ENCODE results near the gene LDLRAP1. TPM values are rescaled to one million over a fixed set of nuclear protein-coding genes. Genes with fewer than 3 reads are reported as not detected.
A peak's percentile ranks its signal among the peaks of the same experiment; 100 is the strongest.

LDLRAP1 gene
- total RNA-seq, 1 donor from 2014 or later: 4.6 TPM

DNA sequence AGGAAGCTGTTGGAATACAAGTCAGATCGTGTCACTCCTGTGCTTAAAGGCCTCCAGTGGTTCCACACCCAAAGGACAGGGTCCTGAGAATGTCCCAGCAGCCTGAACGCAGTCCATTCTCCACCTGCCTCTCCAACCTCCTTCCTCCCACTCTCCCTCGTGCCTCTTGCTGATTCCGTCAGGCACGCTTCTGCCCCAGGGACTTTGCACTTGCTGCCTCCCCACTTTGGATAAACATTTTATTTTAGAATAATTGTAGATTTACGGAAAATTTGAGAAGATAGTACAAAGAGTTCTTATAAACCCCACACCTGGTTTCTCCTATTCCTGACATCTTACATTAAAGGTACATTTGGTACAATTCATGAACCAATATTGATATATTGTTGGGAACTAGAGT lies 28.4 kb upstream of the LDLRAP1 start:
- Mint-ChIP-seq H3K27ac (no peak overlapping the region), H3K4me3 (no peak overlapping the region), H3K4me1 (ENCODE audit: low read depth) (no peaks in the 10 kb centered on the region), H3K36me3 (ENCODE audit: low read depth) (no peaks in the 10 kb centered on the region), H3K9me3 (no peaks in the 10 kb centered on the region), H3K27me3 (ENCODE audit: insufficient read depth) (peaks cover 5% of the 10 kb centered on the region)
- intact Hi-C loops (cut with micrococcal nuclease): no loop called here
- DNase-seq (ENCODE audit: low spot score): no peak

DNA sequence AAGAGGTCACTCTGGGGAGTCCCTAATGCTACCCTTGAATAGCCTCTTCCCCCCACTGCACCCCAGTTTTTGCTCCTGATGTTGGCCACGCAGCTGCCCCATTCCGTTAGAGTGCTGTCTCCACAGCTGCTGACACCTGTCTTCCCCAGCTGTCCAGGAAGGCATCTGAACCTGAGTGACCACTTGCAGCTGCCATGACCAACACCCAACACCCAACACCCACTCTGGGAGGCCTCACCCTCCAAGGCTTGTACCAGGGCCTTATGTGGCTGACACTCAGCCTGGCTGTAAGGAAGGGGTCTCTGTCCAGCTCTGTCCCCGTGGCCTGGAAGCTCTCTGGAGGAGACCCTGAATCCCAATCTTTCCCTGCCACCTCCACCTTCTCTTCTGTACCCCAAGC lies 26.7 kb upstream of the LDLRAP1 start:
- no peaks in the 10 kb centered on the region for H3K9me3 Mint-ChIP-seq
- peaks cover 5% of the 10 kb centered on the region for H3K4me1 Mint-ChIP-seq (ENCODE audit: low read depth)
- intact Hi-C loops (cut with micrococcal nuclease): no loop called here
- H3K36me3 Mint-ChIP-seq (ENCODE audit: low read depth): no peaks in the 10 kb centered on the region
- H3K4me3 Mint-ChIP-seq: no peak overlapping the region
- DNase-seq (ENCODE audit: low spot score): no peak
- no peak overlapping the region for H3K27ac Mint-ChIP-seq
- peaks cover 7% of the 10 kb centered on the region for H3K27me3 Mint-ChIP-seq (ENCODE audit: insufficient read depth)

DNA sequence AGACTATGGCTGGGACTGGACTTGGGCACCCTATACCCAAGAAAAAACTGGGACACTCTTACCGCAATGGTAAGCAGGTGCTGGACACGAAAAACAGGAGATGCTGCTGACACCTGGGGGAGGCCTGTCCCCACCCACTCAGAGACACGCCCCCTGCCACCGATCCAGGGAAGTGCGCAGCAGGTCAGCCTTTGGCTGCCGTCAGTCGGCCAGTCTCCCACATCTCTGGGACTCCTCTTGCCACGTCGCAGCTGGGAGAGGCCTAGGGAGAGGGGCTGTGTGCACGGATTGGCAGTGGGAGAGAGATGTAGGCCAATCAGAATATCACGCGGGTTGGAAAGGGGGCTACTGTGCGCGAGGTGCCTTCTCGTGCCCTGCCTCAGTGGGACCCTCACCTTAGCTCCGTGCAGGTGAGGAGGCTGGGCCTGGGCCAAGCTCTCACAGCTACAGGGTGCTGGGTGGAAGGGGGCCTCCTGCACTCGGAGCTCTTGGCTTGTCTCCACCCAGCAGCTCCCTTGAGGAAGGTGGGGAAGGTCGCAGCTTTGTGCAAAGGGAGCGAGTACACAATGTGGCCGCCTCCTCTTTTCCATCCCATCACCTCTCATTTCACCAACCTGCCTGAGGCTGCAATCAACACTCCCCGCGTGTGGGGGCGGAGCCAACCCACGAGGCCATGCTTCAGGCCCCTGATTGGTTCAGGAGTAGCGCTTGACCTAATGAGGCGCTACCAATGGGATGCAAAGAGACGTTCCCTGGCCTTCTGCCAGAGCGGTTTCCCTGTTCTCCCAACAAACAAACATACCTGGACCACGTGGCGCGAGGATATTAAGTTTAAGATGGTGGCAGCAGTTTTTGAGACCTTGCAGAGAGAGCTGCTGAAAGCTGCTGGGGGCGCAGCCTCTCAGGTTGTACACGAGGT lies 25.7 kb upstream of the LDLRAP1 start:
- intact Hi-C loops (cut with micrococcal nuclease): no loop called here
- DNase-seq (ENCODE audit: low spot score): no peak
- H3K4me1 Mint-ChIP-seq (ENCODE audit: low read depth): peaks cover 5% of the 10 kb centered on the region
- no peaks in the 10 kb centered on the region for H3K36me3 Mint-ChIP-seq (ENCODE audit: low read depth)
- no peak overlapping the region for H3K4me3 Mint-ChIP-seq
- H3K27ac Mint-ChIP-seq: no peak overlapping the region
- no peaks in the 10 kb centered on the region for H3K9me3 Mint-ChIP-seq
- peaks cover 7% of the 10 kb centered on the region for H3K27me3 Mint-ChIP-seq (ENCODE audit: insufficient read depth)

DNA sequence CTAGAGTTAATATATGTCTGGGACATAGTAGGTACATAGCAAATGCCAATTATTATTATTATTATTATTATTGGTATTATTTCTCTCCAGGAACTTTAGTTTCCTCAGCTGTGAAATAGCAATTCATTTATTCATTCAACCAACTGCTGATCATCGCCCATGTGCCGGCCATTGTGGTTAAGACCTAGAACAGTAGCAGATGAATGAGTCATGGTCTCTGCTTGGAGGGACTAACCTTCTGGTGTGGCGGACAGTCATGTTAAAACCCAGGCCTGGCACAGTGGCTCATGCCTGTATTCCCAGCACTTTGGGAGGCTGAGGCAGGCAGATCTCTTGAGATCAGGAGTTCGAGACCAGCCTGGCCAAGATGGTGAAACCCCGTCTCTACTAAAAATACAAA lies 23.8 kb upstream of the LDLRAP1 start:
- H3K36me3 Mint-ChIP-seq (ENCODE audit: low read depth): no peaks in the 10 kb centered on the region
- H3K9me3 Mint-ChIP-seq: no peaks in the 10 kb centered on the region
- intact Hi-C loops (cut with micrococcal nuclease): loop anchor here (1.0 to 5.0 kb wide), 3 partner anchors 117 to 291 kb away; no protein-coding TSS in a partner anchor
- H3K27me3 Mint-ChIP-seq (ENCODE audit: insufficient read depth): peaks cover 3% of the 10 kb centered on the region
- no peak for DNase-seq (ENCODE audit: low spot score)
- H3K4me3 Mint-ChIP-seq: no peak overlapping the region
- H3K4me1 Mint-ChIP-seq (ENCODE audit: low read depth): peaks cover 5% of the 10 kb centered on the region
- H3K27ac Mint-ChIP-seq: no peak overlapping the region

DNA sequence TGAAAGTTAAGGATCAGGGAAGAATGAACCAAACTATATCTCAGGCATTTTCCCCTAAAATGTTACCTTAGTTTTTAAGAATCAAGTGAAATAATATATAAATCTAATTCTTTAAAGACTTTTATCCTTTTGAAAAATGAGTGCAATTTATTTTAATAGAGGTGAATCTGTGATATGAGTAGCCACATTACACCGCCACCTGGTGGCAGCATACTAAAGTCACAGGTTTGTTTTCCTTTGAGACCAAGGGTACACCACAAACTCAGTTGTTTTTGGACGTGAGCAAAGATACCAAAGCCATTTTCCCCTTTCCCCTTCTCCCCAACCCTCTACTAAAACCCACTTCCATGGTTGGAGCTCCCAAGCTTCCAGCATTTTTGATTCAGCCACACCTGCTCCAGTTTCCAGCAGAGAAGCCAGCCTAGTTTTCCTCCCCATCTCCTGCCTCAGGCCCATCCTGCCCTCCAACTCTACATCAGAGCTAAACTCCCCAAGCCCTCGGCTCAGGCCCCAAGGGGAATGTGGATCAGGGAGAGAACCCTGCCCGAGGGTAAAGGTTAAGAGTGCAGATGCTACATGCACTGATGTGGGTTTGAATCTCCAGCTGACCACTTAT lies 22.9 kb upstream of the LDLRAP1 start:
- Mint-ChIP-seq H3K27ac (no peak overlapping the region), H3K36me3 (ENCODE audit: low read depth) (no peaks in the 10 kb centered on the region), H3K4me3 (no peak overlapping the region), H3K4me1 (ENCODE audit: low read depth) (peaks cover 5% of the 10 kb centered on the region), H3K9me3 (peaks cover 5% of the 10 kb centered on the region), H3K27me3 (ENCODE audit: insufficient read depth) (peaks cover 3% of the 10 kb centered on the region)
- peak; percentile 44 for DNase-seq (ENCODE audit: low spot score)
- intact Hi-C loops (cut with micrococcal nuclease): loop anchor here (1.0 to 5.0 kb wide), 3 partner anchors 118 to 290 kb away; no protein-coding TSS in a partner anchor

DNA sequence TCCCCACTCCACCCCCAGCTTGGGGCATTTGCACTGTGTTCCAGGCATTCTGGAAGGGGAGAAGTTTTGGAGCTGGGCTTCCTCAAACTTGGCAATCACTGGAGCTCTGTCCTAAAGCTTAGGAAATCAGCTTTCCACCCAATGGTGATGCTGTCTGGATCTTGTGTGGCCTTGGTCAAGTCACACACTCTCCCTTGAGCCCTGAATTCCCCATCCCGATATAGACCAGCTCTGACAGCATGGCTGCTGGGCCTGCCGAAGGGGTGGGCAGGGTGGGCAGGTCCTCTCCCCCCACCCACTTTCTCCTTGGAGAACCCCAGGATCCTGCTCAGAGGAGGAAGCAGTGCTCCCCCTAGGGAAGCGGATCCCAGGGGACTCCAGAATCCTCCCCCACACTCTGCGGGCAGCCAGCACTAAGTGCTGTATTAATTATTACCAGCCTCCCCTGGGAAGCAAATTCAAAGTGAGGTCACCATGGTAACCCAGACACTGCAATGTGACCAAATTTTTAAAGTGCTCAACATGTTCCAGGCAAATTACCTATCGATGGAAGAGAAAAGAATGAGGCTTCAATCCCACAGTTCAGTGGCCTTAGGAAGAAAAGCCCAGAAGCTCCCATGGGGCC lies 21.3 kb upstream of the LDLRAP1 start:
- peaks cover 6% of the 10 kb centered on the region for H3K9me3 Mint-ChIP-seq
- no peaks in the 10 kb centered on the region for H3K36me3 Mint-ChIP-seq (ENCODE audit: low read depth)
- H3K4me1 Mint-ChIP-seq (ENCODE audit: low read depth): peaks cover 5% of the 10 kb centered on the region
- no peak for DNase-seq (ENCODE audit: low spot score)
- no peak overlapping the region for H3K27ac Mint-ChIP-seq
- no peak overlapping the region for H3K4me3 Mint-ChIP-seq
- H3K27me3 Mint-ChIP-seq (ENCODE audit: insufficient read depth): peaks cover 3% of the 10 kb centered on the region
- intact Hi-C loops (cut with micrococcal nuclease): loop anchor here (5.0 kb wide), 2 partner anchors 120 to 235 kb away; no protein-coding TSS in a partner anchor

DNA sequence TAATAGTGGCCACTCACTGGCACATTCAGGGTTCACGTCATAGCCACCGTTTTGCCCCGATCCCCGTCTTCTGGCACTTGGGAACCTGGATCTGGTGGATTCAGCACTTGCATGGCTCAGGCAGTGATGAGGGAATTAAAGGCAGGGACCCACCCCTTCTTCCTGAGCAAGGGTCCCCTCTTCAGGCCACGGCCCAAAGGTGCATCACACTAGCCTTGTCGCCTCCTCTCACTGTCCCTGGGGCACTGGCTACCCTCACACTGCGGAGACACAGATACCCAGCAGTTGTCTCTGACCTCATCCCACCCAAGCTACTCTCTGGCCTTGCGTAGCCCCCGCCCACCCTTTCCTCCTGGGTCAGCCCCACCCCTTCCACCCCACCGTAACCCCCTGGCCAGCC lies 19.9 kb upstream of the LDLRAP1 start:
- Mint-ChIP-seq H3K4me1 (ENCODE audit: low read depth) (peaks cover 5% of the 10 kb centered on the region), H3K27me3 (ENCODE audit: insufficient read depth) (peaks cover 3% of the 10 kb centered on the region), H3K36me3 (ENCODE audit: low read depth) (no peaks in the 10 kb centered on the region), H3K27ac (no peak overlapping the region), H3K4me3 (no peak overlapping the region), H3K9me3 (peaks cover 6% of the 10 kb centered on the region)
- no peak for DNase-seq (ENCODE audit: low spot score)
- intact Hi-C loops (cut with micrococcal nuclease): loop anchor here (5.0 kb wide), 2 partner anchors 121 to 236 kb away; no protein-coding TSS in a partner anchor

DNA sequence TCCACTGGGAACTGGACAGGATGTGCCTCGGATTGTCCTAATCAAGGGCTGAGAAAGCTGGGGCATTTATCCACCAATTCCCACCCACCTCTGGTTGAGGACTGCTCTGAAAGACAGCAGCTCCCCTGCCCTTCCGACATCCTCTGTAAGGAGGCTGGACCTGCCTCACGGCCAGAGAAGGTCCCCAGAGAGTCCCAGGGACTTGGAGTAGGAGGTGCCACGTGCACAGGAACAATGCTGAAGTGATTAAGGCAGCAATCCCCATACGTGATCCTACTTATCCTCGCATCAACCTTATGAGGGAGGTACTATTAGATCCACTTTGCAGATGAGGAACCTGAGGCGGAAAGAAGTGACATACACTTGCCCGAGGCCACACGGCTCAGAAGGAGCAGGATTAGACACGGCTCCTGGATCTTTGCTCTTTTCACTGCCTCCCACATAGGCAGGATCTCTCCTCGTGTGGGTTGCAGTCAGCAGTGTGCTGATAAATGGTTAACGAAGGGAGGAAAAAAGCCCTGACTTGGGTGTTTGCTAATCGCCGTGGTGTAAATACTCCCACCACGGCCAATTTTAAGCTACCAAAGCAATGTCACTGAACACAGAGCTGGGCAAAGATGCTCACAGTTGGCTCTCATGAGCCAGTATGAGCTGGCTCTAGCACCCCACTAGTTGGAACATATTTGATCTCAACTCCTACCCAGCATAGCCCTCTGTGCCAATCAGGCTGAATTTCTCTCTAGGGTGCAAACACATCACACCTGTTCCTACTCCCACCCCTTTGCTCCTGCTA lies 18.6 kb upstream of the LDLRAP1 start:
- no peak for DNase-seq (ENCODE audit: low spot score)
- H3K4me1 Mint-ChIP-seq (ENCODE audit: low read depth): peaks cover 5% of the 10 kb centered on the region
- intact Hi-C loops (cut with micrococcal nuclease): loop anchor here (5.0 kb wide), 2 partner anchors 122 to 237 kb away; no protein-coding TSS in a partner anchor
- no peak overlapping the region for H3K27ac Mint-ChIP-seq
- no peak overlapping the region for H3K4me3 Mint-ChIP-seq
- H3K27me3 Mint-ChIP-seq (ENCODE audit: insufficient read depth): peaks cover 3% of the 10 kb centered on the region
- no peaks in the 10 kb centered on the region for H3K36me3 Mint-ChIP-seq (ENCODE audit: low read depth)
- H3K9me3 Mint-ChIP-seq: peaks cover 6% of the 10 kb centered on the region

DNA sequence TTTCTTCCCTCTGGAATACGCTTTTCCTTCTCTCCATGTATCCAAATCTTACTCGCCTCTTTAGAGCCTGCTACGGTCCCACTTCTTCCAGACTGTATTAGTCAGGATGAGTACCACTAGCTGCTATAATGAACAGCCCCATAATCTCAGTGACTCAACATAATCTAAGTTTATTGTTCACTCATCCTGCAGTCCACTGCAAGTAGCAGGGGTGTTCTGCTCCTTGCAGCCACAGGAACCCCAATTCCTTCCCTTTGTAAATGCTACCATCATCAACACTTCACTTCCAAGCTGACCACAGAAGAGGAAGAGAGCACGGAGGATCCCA lies 18.1 kb upstream of the LDLRAP1 start:
- Mint-ChIP-seq H3K27me3 (ENCODE audit: insufficient read depth) (peaks cover 1% of the 10 kb centered on the region), H3K27ac (no peak overlapping the region), H3K4me1 (ENCODE audit: low read depth) (peaks cover 5% of the 10 kb centered on the region), H3K9me3 (peaks cover 6% of the 10 kb centered on the region), H3K36me3 (ENCODE audit: low read depth) (no peaks in the 10 kb centered on the region), H3K4me3 (no peak overlapping the region)
- intact Hi-C loops (cut with micrococcal nuclease): no loop called here
- no peak for DNase-seq (ENCODE audit: low spot score)

DNA sequence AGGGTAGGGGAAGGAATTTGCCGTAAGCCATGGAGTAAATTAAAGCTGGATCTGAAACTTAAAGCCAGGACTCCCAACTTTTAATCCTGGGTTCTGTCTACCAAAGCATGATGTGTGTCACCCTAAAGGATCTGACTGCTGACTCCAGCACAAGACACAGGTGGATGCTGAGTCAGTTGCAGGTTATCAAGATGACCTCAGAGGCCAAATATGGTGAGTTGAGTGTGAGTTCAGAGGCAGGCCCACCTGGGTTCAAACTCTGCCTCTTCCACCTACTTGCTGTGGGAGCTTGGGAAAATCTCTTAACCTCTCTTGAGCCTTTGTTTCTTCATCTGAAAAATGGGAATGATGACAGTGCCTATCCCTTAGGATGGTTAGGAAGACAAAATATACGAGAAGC lies 16.7 kb upstream of the LDLRAP1 start:
- H3K36me3 Mint-ChIP-seq (ENCODE audit: low read depth): no peaks in the 10 kb centered on the region
- no peak overlapping the region for H3K27ac Mint-ChIP-seq
- H3K4me3 Mint-ChIP-seq: no peak overlapping the region
- H3K27me3 Mint-ChIP-seq (ENCODE audit: insufficient read depth): peaks cover 2% of the 10 kb centered on the region
- H3K4me1 Mint-ChIP-seq (ENCODE audit: low read depth): no peaks in the 10 kb centered on the region
- intact Hi-C loops (cut with micrococcal nuclease): no loop called here
- H3K9me3 Mint-ChIP-seq: peaks cover 6% of the 10 kb centered on the region
- no peak for DNase-seq (ENCODE audit: low spot score)

DNA sequence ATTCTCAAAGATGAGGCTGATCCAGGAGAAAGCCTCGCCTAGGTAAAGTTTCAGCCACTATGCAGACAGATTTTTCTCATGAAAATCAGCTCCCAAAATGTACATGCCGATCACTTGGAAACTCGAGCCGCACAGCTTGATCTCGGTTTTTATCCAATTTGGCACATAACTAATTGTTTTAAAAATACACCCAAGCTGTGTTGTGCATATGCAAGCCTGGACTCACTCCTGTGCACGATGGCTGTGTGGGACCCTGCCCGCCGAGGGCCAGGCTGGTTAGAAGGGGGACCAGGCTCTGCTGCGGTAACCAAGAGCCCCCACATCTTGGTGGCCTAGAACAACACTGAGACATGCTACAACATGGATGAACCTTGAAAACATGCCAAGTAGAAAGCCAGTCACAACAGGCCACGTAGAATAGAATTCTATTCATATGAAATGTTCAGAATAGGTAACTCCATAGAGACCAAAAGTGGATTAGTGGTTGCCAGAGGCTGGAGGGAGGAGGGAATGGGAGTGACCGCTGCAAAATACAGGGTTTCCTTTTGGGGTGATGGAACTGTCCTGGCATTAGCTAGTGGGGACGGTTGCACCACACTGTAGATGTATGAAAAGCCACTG lies 16.1 kb upstream of the LDLRAP1 start:
- no peak overlapping the region for H3K4me3 Mint-ChIP-seq
- H3K27ac Mint-ChIP-seq: no peak overlapping the region
- H3K9me3 Mint-ChIP-seq: peaks cover 6% of the 10 kb centered on the region
- H3K36me3 Mint-ChIP-seq (ENCODE audit: low read depth): no peaks in the 10 kb centered on the region
- intact Hi-C loops (cut with micrococcal nuclease): no loop called here
- H3K4me1 Mint-ChIP-seq (ENCODE audit: low read depth): no peaks in the 10 kb centered on the region
- H3K27me3 Mint-ChIP-seq (ENCODE audit: insufficient read depth): peaks cover 4% of the 10 kb centered on the region
- DNase-seq (ENCODE audit: low spot score): no peak

DNA sequence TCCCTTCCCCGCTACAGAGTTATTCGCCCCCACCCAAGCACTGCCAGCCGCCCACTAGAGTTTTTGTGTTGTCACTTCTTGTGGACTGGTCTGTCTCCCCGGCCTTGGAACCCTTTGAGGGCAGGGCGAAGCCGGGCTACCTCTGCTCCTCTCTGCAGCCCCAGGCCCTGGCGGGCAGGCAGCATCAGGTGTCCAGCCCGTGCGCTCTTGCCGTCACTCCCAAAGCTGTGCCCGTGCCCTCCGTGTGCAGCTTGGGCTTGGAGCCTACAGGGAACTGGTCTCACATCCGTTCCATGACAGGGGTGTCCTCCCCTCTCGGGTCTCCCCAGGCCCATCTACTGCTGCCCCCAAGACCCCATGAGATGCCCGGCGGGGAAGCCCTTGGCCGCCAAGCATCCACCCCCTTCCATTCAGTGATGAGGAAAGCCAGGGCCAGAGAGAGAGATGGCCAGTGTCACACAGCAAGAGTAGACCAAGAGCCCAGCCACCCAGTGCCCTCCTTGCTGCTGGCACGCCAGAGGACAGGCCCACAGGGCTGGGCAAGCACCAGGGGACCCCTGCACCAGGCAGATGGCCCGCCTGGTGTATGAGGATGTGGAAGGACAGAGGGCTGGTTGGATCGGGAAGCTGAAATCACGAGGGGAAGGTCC lies 15.3 kb upstream of the LDLRAP1 start:
- H3K27ac Mint-ChIP-seq: no peak overlapping the region

More for the DNA sequence above, 15.3 kb upstream of the LDLRAP1 start:
- Mint-ChIP-seq H3K4me1 (ENCODE audit: low read depth) (no peaks in the 10 kb centered on the region), H3K36me3 (ENCODE audit: low read depth) (no peaks in the 10 kb centered on the region), H3K9me3 (peaks cover 6% of the 10 kb centered on the region), H3K27me3 (ENCODE audit: insufficient read depth) (peaks cover 8% of the 10 kb centered on the region), H3K4me3 (no peak overlapping the region)
- intact Hi-C loops (cut with micrococcal nuclease): no loop called here
- DNase-seq (ENCODE audit: low spot score): no peak

Measured in activated T-helper 1 cell treated with anti-CD3 and anti-CD28 coated beads, Interleukin-12 subunit alpha, Interleukin-12 subunit beta, Interleukin-2, Interleukin-4 antibody, amounts not matched to agents 30 ng/mL and 10 ng/mL and 1 ng/mL, durations not matched to agents 14 hours and 24 hours and 36 hours (primary cell).